Endothelial cell of umbilical vein (primary cell): ENCODE results near the gene DHX30. TPM values are rescaled to one million over a fixed set of nuclear protein-coding genes. Genes with fewer than 3 reads are reported as not detected.

Experiments used
- BruUV-seq: library from RNA; stranded (reverse); fragments of 400-500 nt; replicated peaks from 2 replicates; lab custom pipeline; 2021; lab: Mats Ljungman, UMichigan
- CTCF ChIA-PET: fragments of 300-600, 350-600 bp; sonication (Branson Sonifier 250); formaldehyde crosslinking; loops from one replicate; lab custom pipeline; 2021; ENCODE audit warnings: antibody characterized with exemption, inconsistent platforms; lab: Charles Lee
- POLR2A ChIA-PET: fragments of 300-600, 350-600 bp; sonication (Branson Sonifier 250); formaldehyde crosslinking; loops from one replicate; lab custom pipeline; 2021; ENCODE audit warnings: antibody characterized with exemption, inconsistent platforms; lab: Charles Lee
- DNase-seq: peaks from one replicate; pipeline ENCODE4 v3.0.0-alpha.2; 2011; ENCODE audit warnings: low read depth, low spot score
- FAIRE-seq: peaks from 2 replicates; lab custom pipeline; 2011; peaks lifted over from hg19 to GRCh38; lab: Jason Lieb, UNC
- H2AFZ ChIP-seq: 2 replicates; pipeline ENCODE4 v1.6.0; 2012; ENCODE audit warnings: low read depth, low read length, control low read depth, inconsistent platforms
- H3K27ac ChIP-seq: 2 replicates; pipeline ENCODE4 v1.5.1; 2011; ENCODE audit warnings: low read depth, mild to moderate bottlenecking, control low read depth, low read length, moderate library complexity; ENCODE audit not compliant: insufficient read depth
- H3K27me3 ChIP-seq, 2 experiments: 2 replicates each; pipeline versions ENCODE4 v1.6.0 to v1.6.1; 2011; ENCODE audit warnings: low read length in 2 of 2, mixed read lengths in 1 of 2; ENCODE audit not compliant: control insufficient read depth in 2 of 2, insufficient read depth in 2 of 2
- H3K36me3 ChIP-seq, 2 experiments: 2 replicates in 1 of 2; 3 replicates in 1 of 2; pipeline ENCODE4 v1.5.1; 2011; ENCODE audit warnings: low read length in 2 of 2, mild to moderate bottlenecking in 1 of 2, moderate library complexity in 1 of 2; ENCODE audit not compliant: control insufficient read depth in 2 of 2, insufficient read depth in 2 of 2; ENCODE audit errors: extremely low read depth in 1 of 2
- H3K4me1 ChIP-seq: 3 replicates; pipeline ENCODE4 v1.5.1; 2011; ENCODE audit warnings: mild to moderate bottlenecking, low read length; ENCODE audit not compliant: control insufficient read depth, insufficient read depth; ENCODE audit errors: extremely low read depth
- H3K4me2 ChIP-seq: 2 replicates; pipeline ENCODE4 v1.6.1; 2011; ENCODE audit warnings: low read length, control low read depth, mixed read lengths; ENCODE audit not compliant: insufficient read depth
- H3K4me3 ChIP-seq, 3 experiments: fragments of 200-600 bp in 1 of 3; sonication (generic), shearing (Covaris generic) in 1 of 3; replicated peaks in 1 of 3; 2 replicates each; pipeline ENCODE4 v1.5.1; 2011 to 2016; ENCODE audit warnings: control low read depth in 3 of 3, low read length in 3 of 3, mild to moderate bottlenecking in 2 of 3, inconsistent platforms in 1 of 3, low read depth in 1 of 3, moderate library complexity in 1 of 3; ENCODE audit not compliant: insufficient read depth in 1 of 3
- H3K79me2 ChIP-seq: 2 replicates; pipeline ENCODE4 v1.6.0; 2012; ENCODE audit warnings: low read length, inconsistent platforms; ENCODE audit not compliant: control insufficient read depth, insufficient read depth
- H3K9ac ChIP-seq: replicated peaks from 2 replicates; pipeline ENCODE3; 2011; ENCODE audit warnings: low read length, control low read depth; ENCODE audit not compliant: insufficient read depth; ENCODE audit errors: extremely low read depth
- H3K9me1 ChIP-seq: replicated peaks from 3 replicates; pipeline ENCODE4 v1.6.0; 2011; ENCODE audit warnings: mild to moderate bottlenecking, low read length; ENCODE audit not compliant: control insufficient read depth, insufficient read depth; ENCODE audit errors: extremely low read depth
- H3K9me3 ChIP-seq: replicated peaks from 2 replicates; pipeline ENCODE4 v1.5.1; 2012; ENCODE audit warnings: low read length, inconsistent platforms; ENCODE audit not compliant: control insufficient read depth, insufficient read depth
- H4K20me1 ChIP-seq: replicated peaks from 2 replicates; pipeline ENCODE3; 2011; ENCODE audit warnings: mild to moderate bottlenecking, low read length; ENCODE audit not compliant: control insufficient read depth, insufficient read depth; ENCODE audit errors: extremely low read depth
- CTCF ChIP-seq, 2 donors: IDR thresholded peaks; 1 replicate in 1 of 2; 2 replicates in 1 of 2; pipeline ENCODE4 v1.5.1; 2011; ENCODE audit warnings: low read length in 2 of 2, mild to moderate bottlenecking in 2 of 2, moderate library complexity in 2 of 2, control low read depth in 1 of 2, inconsistent platforms in 1 of 2, low read depth in 1 of 2; ENCODE audit not compliant: insufficient read depth in 1 of 2; ENCODE audit errors: extremely low read depth in 1 of 2
- EZH2 ChIP-seq: IDR thresholded peaks from 2 replicates; pipeline ENCODE4 v1.6.1; 2012; ENCODE audit warnings: borderline replicate concordance, low read depth, mild to moderate bottlenecking, moderate library complexity, low read length, inconsistent platforms; ENCODE audit not compliant: severe bottlenecking
- GATA2 ChIP-seq: IDR thresholded peaks from 2 replicates; pipeline ENCODE4 v1.7.0; 2011; ENCODE audit warnings: low read depth, mild to moderate bottlenecking, moderate library complexity, mixed read lengths, low read length; ENCODE audit not compliant: insufficient read length, insufficient read depth
- MAX ChIP-seq: IDR thresholded peaks from 2 replicates; pipeline ENCODE4 v1.6.1; 2011; ENCODE audit not compliant: insufficient read depth, insufficient read length
- MYC ChIP-seq: IDR thresholded peaks from one replicate; pipeline ENCODE4 v1.6.1; 2011; ENCODE audit warnings: mild to moderate bottlenecking, low read depth, low read length
- POLR2A ChIP-seq: IDR thresholded peaks from 2 replicates; pipeline ENCODE4 v1.6.1; 2012; ENCODE audit warnings: low read depth, mild to moderate bottlenecking, control low read depth, low read length
- POLR2AphosphoS5 ChIP-seq: IDR thresholded peaks from 2 replicates; pipeline ENCODE4 v1.6.1; 2012; ENCODE audit warnings: low read depth, mild to moderate bottlenecking, control low read depth, low read length, moderate library complexity; ENCODE audit not compliant: insufficient read depth
- dilution Hi-C: fragments of 300-500 bp; cut with MboI; formaldehyde crosslinking; loops from one replicate; pipeline ENCODE4 v1.15.0; 2019; ENCODE audit warnings: low sequenced_read_pairs; ENCODE audit not compliant: extremely low pct_ligation_motif_present
- intact Hi-C: fragments of 100-400 bp; cut with micrococcal nuclease; formaldehyde crosslinking; loops from one replicate; pipeline ENCODE4 v1.10.0; 2022
- polyA plus RNA-seq, 4 experiments: library from polyadenylated mRNA; depleted of rRNA in 3 of 4; stranded (reverse) in 3 of 4; unstranded in 1 of 4; fragments of >200 nt; gene quantifications; 2 replicates each; pipeline versions ENCODE4 v1.2.1 to v1.2.3, GENCODE V29; 2011 to 2012; ENCODE audit warnings: missing spikeins in 1 of 4
- total RNA-seq: library from RNA; stranded (reverse); gene quantifications from 2 replicates; pipeline ENCODE4 v1.2.3, GENCODE V29; 2021

The DHX30 gene
- total and polyA plus RNA-seq, 2 donors (not counting 3 experiments of a cell fraction or from before 2014, with no cell fraction given) = 79.0 to 86.9 TPM

- CTCF ChIA-PET = interaction anchor here (1.2 to 2.1 kb wide), 2 partner anchors 10 to 13 kb away, joined by 4 read pairs; no protein-coding TSS in a partner anchor
- Histone ChIP-seq H3K79me2 (no peaks in the 10 kb centered on the region), H3K4me1 (no peaks in the 10 kb centered on the region), H3K27me3 (no peaks in the 10 kb centered on the region), H2AFZ (no peak overlapping the region), H3K9ac (no peak overlapping the region), H3K9me3 (no peaks in the 10 kb centered on the region), H3K27ac (no peak overlapping the region), H4K20me1 (no peaks in the 10 kb centered on the region), H3K9me1 (no peaks in the 10 kb centered on the region), H3K36me3 (peaks cover 11 to 22% of the 10 kb centered on the region in 2 experiments), H3K4me3 (no peak overlapping the region), H3K4me2 (no peak overlapping the region)
- no TSS peak for BruUV-seq
- FAIRE-seq (no peak), DNase-seq (no peak)
- intact Hi-C loops = no loop called here
- POLR2A ChIA-PET = interaction anchor here (0.6 kb wide), 1 partner anchor 8 kb away, joined by 6 read pairs; no protein-coding TSS in a partner anchor
- dilution Hi-C loops = no loop called here
- TF ChIP-seq MAX (no peak), MYC (no peak), GATA2 (no peak), POLR2A (no peak), POLR2AphosphoS5 (no peak), EZH2 (no peak)
Observed at GRCh38 chr3:47895241-47895640, 92.3 kb downstream of the DHX30 start.

- no peak overlapping the region for H3K9ac ChIP-seq
- no TSS peak for BruUV-seq
- ChIA-PET POLR2A (no interaction called here), CTCF (interaction anchor here (2.1 kb wide), 1 partner anchor 9 kb away, joined by 4 read pairs; no protein-coding TSS in a partner anchor)
- H3K4me3 ChIP-seq = no peak overlapping the region
- DNase-seq = no peak
- TF ChIP-seq CTCF (IDR thresholded peaks at IDR 0.05; ENCODE audit: extremely low read depth in 1 of 2, insufficient read depth in 1 of 2, low read depth in 1 of 2, low read length in 2 of 2) (no peak), MAX (no peak), GATA2 (no peak), MYC (no peak)
- H4K20me1 ChIP-seq = peaks cover 3% of the 10 kb centered on the region
- no peak overlapping the region for H3K4me2 ChIP-seq
- FAIRE-seq = no peak
- peaks cover 4 to 10% of the 10 kb centered on the region in 2 experiments for H3K36me3 ChIP-seq
- H2AFZ ChIP-seq = no peak overlapping the region
- no peaks in the 10 kb centered on the region for H3K79me2 ChIP-seq
- intact Hi-C loops (no loop called here), dilution Hi-C loops (no loop called here)
- no peak overlapping the region for H3K27ac ChIP-seq
- H3K4me1 ChIP-seq = no peaks in the 10 kb centered on the region
- no peaks in the 10 kb centered on the region for H3K27me3 ChIP-seq
- no peaks in the 10 kb centered on the region for H3K9me1 ChIP-seq
- no peaks in the 10 kb centered on the region for H3K9me3 ChIP-seq
Observed at GRCh38 chr3:47896736-47897135, 93.8 kb downstream of the DHX30 start.
